Measurements from ENCODE around the gene FRAS1. TPM values are rescaled to one million over a fixed set of nuclear protein-coding genes. Genes with fewer than 3 reads are reported as not detected.

Gene FRAS1
- total RNA-seq, 2 donors from 2014 or later: 2.0 to 7.1 TPM

- no peaks in the 10 kb centered on the region for H3K36me3 ChIP-seq
- H3K4me3 ChIP-seq: no peak overlapping the region
- no peaks in the 10 kb centered on the region for H3K27me3 ChIP-seq (replicated peaks; ENCODE audit: insufficient read depth)
- no peaks in the 10 kb centered on the region for H3K9me3 ChIP-seq
- no peaks in the 10 kb centered on the region for H3K4me1 ChIP-seq (ENCODE audit: control insufficient read depth in 1 of 2, low read depth in 2 of 2)
- no peak for DNase-seq (ENCODE audit: low spot score)
- ATAC-seq (ENCODE audit: insufficient number of reproducible peaks, low FRiP score, low read depth): no peak
- no peak for TF ChIP-seq CTCF (IDR thresholded peaks at IDR 0.05)
- H3K27ac ChIP-seq: no peak overlapping the region
These were observed 528.5 kb downstream of the FRAS1 start for GRCh38 chr4:78585633-78586032.

- DNase-seq (ENCODE audit: low spot score): no peak
- no peak for ATAC-seq (ENCODE audit: insufficient number of reproducible peaks, low FRiP score, low read depth)
- H3K27ac ChIP-seq: no peak overlapping the region
- no peak for TF ChIP-seq CTCF (IDR thresholded peaks at IDR 0.05)
- H3K4me1 ChIP-seq (ENCODE audit: control insufficient read depth in 1 of 2, low read depth in 2 of 2): peaks cover 0 to 14% of the 10 kb centered on the region in 2 donors
- no peaks in the 10 kb centered on the region for H3K36me3 ChIP-seq
- H3K4me3 ChIP-seq: no peak overlapping the region
- H3K27me3 ChIP-seq (replicated peaks; ENCODE audit: insufficient read depth): no peaks in the 10 kb centered on the region
- H3K9me3 ChIP-seq: no peaks in the 10 kb centered on the region
These were observed 531.9 kb downstream of the FRAS1 start for GRCh38 chr4:78588894-78589545.

- peaks cover 0 to 14% of the 10 kb centered on the region in 2 donors for H3K4me1 ChIP-seq (ENCODE audit: control insufficient read depth in 1 of 2, low read depth in 2 of 2)
- no peak overlapping the region for H3K4me3 ChIP-seq
- no peak overlapping the region for H3K27ac ChIP-seq
- ATAC-seq (ENCODE audit: insufficient number of reproducible peaks, low FRiP score, low read depth) (no peak), DNase-seq (ENCODE audit: low spot score) (no peak)
- no peak for TF ChIP-seq CTCF (IDR thresholded peaks at IDR 0.05)
- no peaks in the 10 kb centered on the region for H3K27me3 ChIP-seq (replicated peaks; ENCODE audit: insufficient read depth)
- no peaks in the 10 kb centered on the region for H3K9me3 ChIP-seq
- H3K36me3 ChIP-seq: no peaks in the 10 kb centered on the region
These were observed 534.3 kb downstream of the FRAS1 start for GRCh38 chr4:78591404-78591803.

- Histone ChIP-seq H3K27me3 (replicated peaks; ENCODE audit: insufficient read depth) (no peaks in the 10 kb centered on the region), H3K4me3 (no peak overlapping the region), H3K36me3 (no peaks in the 10 kb centered on the region), H3K27ac (no peak overlapping the region), H3K4me1 (ENCODE audit: control insufficient read depth in 1 of 2, low read depth in 2 of 2) (peaks cover 0 to 14% of the 10 kb centered on the region in 2 donors), H3K9me3 (no peaks in the 10 kb centered on the region)
- no peak for TF ChIP-seq CTCF (IDR thresholded peaks at IDR 0.05)
- ATAC-seq (ENCODE audit: insufficient number of reproducible peaks, low FRiP score, low read depth) (no peak), DNase-seq (ENCODE audit: low spot score) (no peak)
These were observed 535.1 kb downstream of the FRAS1 start for GRCh38 chr4:78592088-78592783.

Other genes with a start within 250 kb of the FRAS1 start
- gene CNOT6L, start 238.0 kb upstream of the FRAS1 start, total RNA-seq: 10 to 100 TPM; 22.9 to 39.9 TPM
- gene MRPL1, start 194.5 kb upstream of the FRAS1 start, total RNA-seq: 10 to 100 TPM in 1 of 2 donors, 1 to 10 TPM in 1; 6.1 to 22.5 TPM

Measured in thoracic aorta (tissue), 2 donors.